Parathyroid adenoma (tissue), 2 donors: Measurements from ENCODE around the gene LPCAT1.

Experiments
- H2AFZ ChIP-seq: fragments of 300-600 bp; sonication (generic); one replicate; pipeline ENCODE4 v1.7.0; 2017; ENCODE audit warnings: antibody characterized with exemption, mild to moderate bottlenecking
- H3K27ac ChIP-seq: fragments of 300-600 bp; sonication (generic); one replicate; pipeline ENCODE4 v1.7.0; 2017
- H3K27me3 ChIP-seq: fragments of 300-600 bp; sonication (generic); one replicate; pipeline ENCODE4 v1.7.0; 2017; ENCODE audit warnings: low read length; ENCODE audit not compliant: control insufficient read depth, insufficient read depth
- H3K36me3 ChIP-seq: fragments of 300-600 bp; sonication (generic); one replicate; pipeline ENCODE4 v1.7.0; 2017; ENCODE audit warnings: low read length; ENCODE audit not compliant: control insufficient read depth, insufficient read depth
- H3K4me1 ChIP-seq: fragments of 300-600 bp; sonication (generic); one replicate; pipeline ENCODE4 v1.7.0; 2017; ENCODE audit warnings: control low read depth
- H3K4me2 ChIP-seq: fragments of 300-600 bp; sonication (generic); one replicate; pipeline ENCODE4 v1.7.0; 2017; ENCODE audit warnings: low read length
- H3K4me3 ChIP-seq: fragments of 300-600 bp; sonication (generic); one replicate; pipeline ENCODE4 v1.7.0; 2017; ENCODE audit warnings: low read depth, low read length
- H3K79me2 ChIP-seq: fragments of 300-600 bp; sonication (generic); one replicate; pipeline ENCODE4 v1.7.0; 2017; ENCODE audit warnings: control low read depth
- H3K9ac ChIP-seq: fragments of 300-600 bp; sonication (generic); one replicate; pipeline ENCODE4 v1.7.0; 2017; ENCODE audit warnings: mild to moderate bottlenecking
- H3K9me3 ChIP-seq: fragments of 300-600 bp; sonication (generic); one replicate; pipeline ENCODE4 v1.7.0; 2017; ENCODE audit warnings: low read length; ENCODE audit not compliant: control insufficient read depth
- CTCF ChIP-seq: fragments of 300-600 bp; sonication (generic); IDR thresholded peaks from one replicate; pipeline ENCODE4 v1.7.0; 2017; ENCODE audit warnings: antibody characterized with exemption, mild to moderate bottlenecking
- donor health status: primary hyperparathyroidism.

Gene LPCAT1

GRCh38 chr5:1510631-1511030 lies 13.1 kb downstream of the LPCAT1 start:
- H3K4me3 ChIP-seq = no peak overlapping the region
- no peak overlapping the region for H2AFZ ChIP-seq
- TF ChIP-seq CTCF = no peak
- no peaks in the 10 kb centered on the region for H3K36me3 ChIP-seq
- H3K27me3 ChIP-seq = no peaks in the 10 kb centered on the region
- H3K79me2 ChIP-seq = peaks cover 27% of the 10 kb centered on the region
- no peak overlapping the region for H3K9ac ChIP-seq
- H3K4me2 ChIP-seq = no peak overlapping the region
- no peaks in the 10 kb centered on the region for H3K4me1 ChIP-seq
- H3K9me3 ChIP-seq = no peaks in the 10 kb centered on the region
- H3K27ac ChIP-seq = no peak overlapping the region

GRCh38 chr5:1510151-1510561 lies 13.6 kb downstream of the LPCAT1 start:
- no peaks in the 10 kb centered on the region for H3K27me3 ChIP-seq
- H3K79me2 ChIP-seq = peaks cover 24% of the 10 kb centered on the region
- no peak overlapping the region for H3K4me3 ChIP-seq
- H3K4me1 ChIP-seq = no peaks in the 10 kb centered on the region
- no peak overlapping the region for H2AFZ ChIP-seq
- no peak overlapping the region for H3K4me2 ChIP-seq
- no peaks in the 10 kb centered on the region for H3K36me3 ChIP-seq
- no peaks in the 10 kb centered on the region for H3K9me3 ChIP-seq
- TF ChIP-seq CTCF = no peak
- H3K9ac ChIP-seq = no peak overlapping the region
- no peak overlapping the region for H3K27ac ChIP-seq

- Histone ChIP-seq H3K4me1 (no peaks in the 10 kb centered on the region), H3K4me2 (no peak overlapping the region), H3K9me3 (no peaks in the 10 kb centered on the region), H3K27ac (no peak overlapping the region), H3K79me2 (peaks cover 21% of the 10 kb centered on the region), H3K27me3 (no peaks in the 10 kb centered on the region), H3K36me3 (no peaks in the 10 kb centered on the region), H3K4me3 (no peak overlapping the region), H3K9ac (no peak overlapping the region), H2AFZ (no peak overlapping the region)
- no peak for TF ChIP-seq CTCF
Observed at GRCh38 chr5:1509346-1510085, 14.2 kb downstream of the LPCAT1 start.

GRCh38 chr5:1508659-1509290 lies 15.0 kb downstream of the LPCAT1 start:
- Histone ChIP-seq H3K27ac (no peak overlapping the region), H3K79me2 (peaks cover 21% of the 10 kb centered on the region), H3K36me3 (no peaks in the 10 kb centered on the region), H3K4me1 (no peaks in the 10 kb centered on the region), H3K4me2 (no peak overlapping the region), H3K27me3 (no peaks in the 10 kb centered on the region), H3K9ac (no peak overlapping the region), H3K9me3 (no peaks in the 10 kb centered on the region), H3K4me3 (no peak overlapping the region), H2AFZ (no peak overlapping the region)
- TF ChIP-seq CTCF = no peak
